Esophagus squamous epithelium (tissue), 4 donors: ENCODE measurements around the gene BIN1.

Source experiments
- CTCF ChIP-seq, 6 experiments: fragments of 450-650 bp in 4 of 6; fragments of 200-600 bp in 2 of 6; sonication (generic) in 2 of 6; IDR thresholded peaks; one replicate each; pipeline ENCODE4 v1.5.1; 2016 to 2019; ENCODE audit warnings: antibody characterized with exemption in 6 of 6, mild to moderate bottlenecking in 4 of 6, moderate library complexity in 4 of 6
- POLR2A ChIP-seq, 4 donors: fragments of 450-650 bp; IDR thresholded peaks; one replicate each; pipeline ENCODE4 v1.6.1; 2017; ENCODE audit warnings: antibody characterized with exemption in 4 of 4, mild to moderate bottlenecking in 4 of 4, moderate library complexity in 3 of 4

GRCh38 chr2:127095367-127095641, 11.7 kb downstream of the BIN1 start:
- TF ChIP-seq CTCF (IDR thresholded peaks at IDR 0.05) (no peak), POLR2A (IDR thresholded peaks at IDR 0.05) (no peak)
